NAMALWA (cell line): ENCODE data around the gene CD81.
A peak's percentile ranks its signal among the peaks of the same experiment; 100 is the strongest.
"Not testable (repeated sequence)": the region's sequence is repeated elsewhere in the genome, so short reads cannot be mapped to it uniquely, and the experiment has no call there.

Source experiments
- DNase-seq: peaks from one replicate; pipeline ENCODE4 v3.0.0-alpha.2; 2015; ENCODE audit warnings: low spot score

CD81 gene, protein sequence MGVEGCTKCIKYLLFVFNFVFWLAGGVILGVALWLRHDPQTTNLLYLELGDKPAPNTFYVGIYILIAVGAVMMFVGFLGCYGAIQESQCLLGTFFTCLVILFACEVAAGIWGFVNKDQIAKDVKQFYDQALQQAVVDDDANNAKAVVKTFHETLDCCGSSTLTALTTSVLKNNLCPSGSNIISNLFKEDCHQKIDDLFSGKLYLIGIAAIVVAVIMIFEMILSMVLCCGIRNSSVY

DNA sequence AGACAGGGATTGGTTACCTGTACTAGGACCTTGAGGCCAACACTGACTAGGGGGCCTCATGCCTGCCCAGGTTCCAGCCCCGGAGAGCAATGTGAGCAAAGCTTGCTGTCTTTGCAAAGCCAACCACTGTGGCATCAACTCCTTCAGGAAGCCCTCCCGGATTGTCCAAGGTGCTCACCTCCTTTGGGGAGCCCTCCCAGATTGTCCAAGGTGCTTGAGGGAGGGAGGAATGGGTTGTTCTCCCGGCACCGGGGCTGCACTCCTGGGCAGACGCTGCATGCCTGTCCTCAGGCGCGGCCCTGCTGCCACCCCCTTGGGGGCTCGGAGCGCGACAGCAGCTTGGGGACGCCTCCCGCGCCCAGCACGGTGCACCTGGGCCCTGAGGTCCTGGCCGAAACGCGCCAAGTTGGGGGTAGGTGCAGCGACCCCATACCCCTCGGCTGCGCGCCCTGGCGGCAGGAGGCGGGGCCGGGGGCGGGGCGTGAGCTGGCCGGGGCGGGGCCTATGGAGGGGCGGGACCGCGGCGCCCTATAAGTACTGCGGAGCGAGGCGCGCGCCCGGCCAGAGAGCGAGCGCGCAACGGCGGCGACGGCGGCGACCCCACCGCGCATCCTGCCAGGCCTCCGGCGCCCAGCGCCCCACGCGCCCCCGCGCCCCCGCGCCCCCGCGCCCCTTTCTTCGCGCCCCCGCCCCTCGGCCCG lies at the start of gene CD81:
CD81 (plus strand) TSS at position 560 of the 701 bp plus-strand sequence. CDS start 240 bp downstream, outside the sequence.
- peak; percentile 36 for DNase-seq

GRCh38 chr11:2328021-2328420 lies 49.1 kb upstream of the CD81 start:
- no peak for DNase-seq

DNA sequence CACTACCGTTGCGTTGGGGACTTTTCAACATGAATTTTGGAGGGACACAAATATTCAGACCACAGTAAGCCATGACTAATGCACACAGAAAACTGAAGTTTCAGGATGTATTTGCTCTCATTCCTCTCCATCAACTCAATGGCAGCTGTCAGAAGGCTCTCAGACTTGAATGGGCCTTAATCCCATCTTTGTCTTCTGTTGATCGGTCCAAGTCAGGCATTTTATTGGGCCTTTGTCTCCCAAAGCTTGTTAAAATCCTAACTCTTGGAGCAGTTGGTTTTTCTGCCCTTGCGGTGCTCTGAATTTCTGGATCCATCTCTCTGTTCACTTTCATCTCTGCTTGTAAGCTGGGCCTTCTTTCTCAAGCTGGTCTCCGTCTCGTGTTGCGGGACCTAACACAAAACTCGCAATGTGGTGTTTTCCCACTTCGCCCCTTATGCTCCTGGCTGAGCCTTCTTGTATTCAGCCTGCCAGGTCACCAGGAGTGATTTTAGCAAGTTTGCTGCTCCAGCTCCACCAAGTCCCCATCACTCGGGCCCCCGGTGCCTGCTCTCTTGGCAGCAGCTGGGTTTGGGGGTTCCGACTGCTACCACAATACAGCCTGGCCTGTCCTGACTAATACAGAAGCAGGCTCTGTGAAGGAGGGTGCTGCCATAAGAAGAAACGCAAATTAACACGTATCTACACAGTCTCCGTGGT lies 48.3 kb upstream of the CD81 start:
- DNase-seq: no peak

DNA sequence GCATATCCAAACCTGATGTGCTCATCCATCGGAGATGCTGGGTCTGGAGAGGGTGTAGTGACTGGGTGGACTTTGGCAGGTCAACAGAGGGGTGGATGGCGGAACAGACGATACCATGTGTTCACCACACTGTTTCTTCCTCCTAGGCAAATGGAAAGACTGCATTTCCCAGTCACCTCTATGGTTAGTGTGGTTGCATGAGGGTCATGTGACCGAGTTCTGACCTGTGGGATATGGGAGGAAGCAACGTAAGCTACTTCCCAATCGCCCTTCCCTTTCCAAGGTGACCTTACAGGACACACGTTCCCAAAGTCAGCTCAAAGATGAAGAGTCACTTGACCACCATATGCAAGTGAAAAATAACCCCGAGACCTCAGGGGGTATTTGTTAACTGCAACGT lies 47.6 kb upstream of the CD81 start:
- no peak for DNase-seq

- no peak for DNase-seq
These were observed 46.4 kb upstream of the CD81 start for GRCh38 chr11:2330696-2331095.

- DNase-seq: no peak
These were observed 45.7 kb upstream of the CD81 start for GRCh38 chr11:2331404-2331803.

- DNase-seq: not testable (repeated sequence)
These were observed 44.5 kb upstream of the CD81 start for GRCh38 chr11:2332569-2332968.

DNA sequence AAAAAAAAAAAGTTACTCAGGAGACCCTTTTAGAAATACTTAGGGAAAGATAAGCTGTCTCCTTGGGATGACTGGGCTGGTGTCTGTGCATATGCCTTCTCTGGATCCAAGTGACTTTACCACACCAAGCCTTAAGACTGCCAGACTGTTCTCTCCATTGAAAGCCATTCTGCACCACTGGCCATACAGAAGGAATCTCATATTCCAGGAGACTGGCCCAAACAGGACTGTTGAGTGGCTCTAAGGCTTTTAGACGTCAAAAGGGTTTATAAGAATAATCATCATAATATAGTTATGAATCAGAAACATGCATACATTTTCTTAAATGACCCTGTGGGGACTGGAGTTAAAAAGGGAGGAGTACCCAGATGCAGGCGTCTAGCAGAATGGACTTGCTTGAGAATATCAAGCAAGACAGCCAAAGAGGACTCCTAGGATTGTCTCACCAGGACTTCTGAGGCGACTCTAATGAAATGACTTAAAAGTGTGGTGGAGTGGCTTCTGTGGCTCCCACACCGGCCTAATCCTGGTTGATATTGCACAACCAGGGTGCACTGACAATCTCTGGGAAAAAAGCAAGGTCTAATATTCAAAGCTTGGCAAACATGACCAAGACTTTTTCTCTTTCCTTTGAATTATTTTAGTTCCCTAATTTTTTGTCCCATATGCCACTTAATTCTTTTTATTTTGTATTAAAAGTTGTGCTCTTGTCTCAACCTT lies 43.5 kb upstream of the CD81 start:
- DNase-seq: not testable (repeated sequence)

DNA sequence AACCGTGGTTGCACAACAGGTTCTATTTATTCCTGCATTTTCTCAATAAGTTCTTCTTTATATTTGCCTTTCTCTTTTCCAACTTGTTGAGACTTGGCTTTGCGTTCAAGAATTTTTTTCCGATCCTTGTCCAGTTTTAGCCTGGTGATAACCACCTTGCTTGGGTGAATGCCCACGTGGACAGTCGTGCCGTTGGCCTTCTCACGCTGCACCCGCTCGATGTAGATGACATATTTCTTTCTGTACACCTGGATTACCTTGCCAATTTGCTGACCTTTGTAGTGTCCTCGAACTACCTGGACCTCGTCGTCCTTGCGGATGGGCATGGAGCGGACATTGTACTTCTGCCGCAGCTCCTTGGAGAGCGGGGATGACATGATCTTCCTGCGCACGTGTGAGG lies 41.8 kb upstream of the CD81 start:
- DNase-seq: not testable (repeated sequence)

GRCh38 chr11:2338760-2339159 lies 38.4 kb upstream of the CD81 start:
- DNase-seq: peak; percentile 7

GRCh38 chr11:2342557-2342956 lies 34.6 kb upstream of the CD81 start:
- no peak for DNase-seq

DNA sequence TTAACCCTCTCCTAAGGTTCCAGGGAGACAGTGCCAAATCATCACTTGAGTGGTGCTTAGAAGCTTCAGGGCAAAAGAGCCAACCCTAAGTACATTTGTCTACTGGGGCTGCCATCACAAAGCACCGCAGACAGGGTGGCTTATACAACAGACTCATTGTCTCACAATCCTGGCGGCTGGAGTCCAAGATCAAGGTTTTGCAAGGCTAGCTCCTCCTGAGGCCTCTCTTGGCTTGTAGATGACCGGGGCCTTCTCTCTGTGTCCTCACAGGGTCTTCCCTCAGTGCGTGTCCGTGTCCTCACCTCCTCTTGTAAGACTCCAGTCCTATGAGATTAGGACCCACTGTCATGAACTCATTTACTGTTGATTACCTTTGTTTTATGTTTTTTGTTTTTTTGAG lies 34.1 kb upstream of the CD81 start:
- no peak for DNase-seq

DNA sequence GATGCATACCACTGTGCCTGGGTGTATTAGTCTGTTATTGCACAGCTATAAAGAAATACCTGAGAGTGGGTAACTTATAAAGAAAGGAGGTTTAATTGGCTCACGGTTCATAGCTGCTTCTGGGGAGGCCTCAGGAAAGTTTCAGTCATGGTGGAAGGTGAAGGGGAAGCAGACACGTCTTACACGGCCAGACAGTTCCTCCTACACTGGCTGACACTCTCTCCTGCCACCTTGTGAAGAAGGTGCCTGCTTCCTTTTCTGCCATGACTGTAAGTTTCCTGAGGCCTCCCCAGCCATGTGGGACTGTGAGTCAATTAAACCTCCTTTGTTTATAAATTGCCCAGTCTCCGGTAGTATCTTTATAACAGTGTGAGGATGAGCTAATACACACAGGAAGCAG lies 33.6 kb upstream of the CD81 start:
- DNase-seq: no peak

DNA sequence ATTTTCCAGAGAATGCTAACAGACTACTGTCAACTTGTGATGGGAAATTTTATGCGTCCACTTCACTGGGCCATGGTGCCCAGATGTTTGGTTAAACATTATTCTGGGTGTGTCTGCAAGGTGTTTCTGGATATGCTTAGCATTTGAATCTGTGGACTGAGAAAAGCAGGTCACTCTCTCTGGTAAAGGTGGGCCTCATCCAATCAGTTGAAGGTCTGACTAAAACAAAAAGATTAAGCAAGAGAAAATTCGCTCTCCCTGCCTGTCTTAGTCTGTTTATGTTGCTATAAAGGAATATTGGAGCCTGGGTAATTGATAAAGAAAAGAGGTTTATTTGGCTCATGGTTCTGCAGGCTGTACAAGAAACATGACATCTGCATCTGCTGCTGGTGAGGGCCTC lies 32.1 kb upstream of the CD81 start:
- DNase-seq: no peak

GRCh38 chr11:2346014-2346413 lies 31.1 kb upstream of the CD81 start:
- no peak for DNase-seq

DNA sequence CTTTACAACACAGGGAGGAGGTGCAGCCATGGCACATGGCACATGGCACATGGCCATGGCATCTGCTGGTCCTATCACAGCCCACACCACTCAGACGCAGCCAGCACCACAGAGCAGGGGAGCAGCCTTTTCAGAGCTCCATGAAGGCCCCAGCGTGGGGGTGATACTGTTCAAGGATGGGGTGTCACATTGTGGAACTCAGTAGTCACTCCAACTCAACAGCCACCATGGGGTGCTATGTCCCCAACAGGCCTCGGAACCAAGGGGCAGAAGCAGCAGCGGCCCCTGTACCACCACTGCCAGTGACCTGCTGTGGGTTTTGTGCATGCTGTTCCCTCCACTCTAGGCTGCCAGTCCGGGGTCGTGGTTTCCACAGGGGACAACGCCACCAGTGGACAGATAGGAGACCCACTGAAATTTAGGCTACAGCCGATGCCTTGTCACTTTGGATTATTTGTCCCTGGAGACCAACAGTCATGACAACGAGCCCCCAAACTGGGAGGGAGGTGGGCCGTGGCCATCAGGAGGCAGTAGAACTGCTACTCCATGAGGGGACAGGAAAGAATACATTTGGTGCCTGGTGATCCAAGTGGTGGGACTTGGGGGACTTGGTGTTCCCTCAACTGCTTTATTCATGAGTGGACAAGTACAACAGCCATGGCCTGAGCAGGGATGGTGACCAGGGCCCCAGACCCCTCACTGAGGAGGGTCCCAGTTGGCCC lies 30.4 kb upstream of the CD81 start:
- no peak for DNase-seq

GRCh38 chr11:2347308-2347830 lies 29.7 kb upstream of the CD81 start:
- DNase-seq: no peak

DNA sequence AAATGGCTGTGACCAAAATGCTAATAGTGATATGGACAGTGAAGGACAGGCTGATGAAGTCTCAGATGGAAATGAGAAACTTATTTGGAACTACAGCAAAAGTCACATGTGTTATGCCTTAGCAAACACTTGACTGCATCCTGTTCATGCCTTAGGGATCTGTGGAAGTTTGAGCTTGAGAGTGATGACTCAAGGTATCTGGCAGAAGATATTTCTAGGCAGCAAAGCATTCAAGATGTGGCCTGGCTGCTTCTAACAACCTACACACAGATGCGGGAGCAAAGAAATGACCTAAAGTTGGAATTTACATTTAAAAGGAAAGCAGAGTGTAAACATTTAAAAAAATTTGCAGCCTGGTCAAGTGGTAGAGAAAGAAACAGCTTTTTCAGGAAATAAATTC lies 28.1 kb upstream of the CD81 start:
- DNase-seq: no peak

DNA sequence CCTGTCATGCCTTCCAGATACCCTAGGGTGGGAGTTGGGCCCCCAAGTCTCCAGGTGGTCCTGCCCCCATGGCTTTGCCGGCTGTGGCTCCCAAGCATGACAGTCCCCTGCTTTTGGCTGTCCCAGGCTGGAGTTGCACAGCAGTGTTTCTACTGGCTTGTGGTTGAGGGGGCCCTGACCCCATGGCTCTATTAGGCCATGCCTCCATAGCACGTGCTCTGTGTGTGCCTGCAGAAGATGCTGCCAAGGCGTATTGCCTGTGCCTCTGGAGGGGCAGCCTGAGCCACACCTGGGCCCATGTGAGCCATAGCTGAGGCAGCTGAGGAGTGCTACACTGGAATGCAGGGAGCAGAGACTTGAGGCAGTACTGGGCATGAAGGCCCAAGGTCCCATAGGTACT lies 25.4 kb upstream of the CD81 start:
- no peak for DNase-seq

GRCh38 chr11:2352420-2352819 lies 24.7 kb upstream of the CD81 start:
- no peak for DNase-seq

- DNase-seq: no peak
These were observed 22.0 kb upstream of the CD81 start for GRCh38 chr11:2355000-2355644.
